ENCODE measurements around the gene PPP2CA.
"Not testable (repeated sequence)": the region's sequence is repeated elsewhere in the genome, so short reads cannot be mapped to it uniquely, and the experiment has no call there.

Gene PPP2CA

GRCh38 chr5:134188092-134188491, 37.8 kb downstream of the PPP2CA start:
- no peak for DNase-seq

DNA sequence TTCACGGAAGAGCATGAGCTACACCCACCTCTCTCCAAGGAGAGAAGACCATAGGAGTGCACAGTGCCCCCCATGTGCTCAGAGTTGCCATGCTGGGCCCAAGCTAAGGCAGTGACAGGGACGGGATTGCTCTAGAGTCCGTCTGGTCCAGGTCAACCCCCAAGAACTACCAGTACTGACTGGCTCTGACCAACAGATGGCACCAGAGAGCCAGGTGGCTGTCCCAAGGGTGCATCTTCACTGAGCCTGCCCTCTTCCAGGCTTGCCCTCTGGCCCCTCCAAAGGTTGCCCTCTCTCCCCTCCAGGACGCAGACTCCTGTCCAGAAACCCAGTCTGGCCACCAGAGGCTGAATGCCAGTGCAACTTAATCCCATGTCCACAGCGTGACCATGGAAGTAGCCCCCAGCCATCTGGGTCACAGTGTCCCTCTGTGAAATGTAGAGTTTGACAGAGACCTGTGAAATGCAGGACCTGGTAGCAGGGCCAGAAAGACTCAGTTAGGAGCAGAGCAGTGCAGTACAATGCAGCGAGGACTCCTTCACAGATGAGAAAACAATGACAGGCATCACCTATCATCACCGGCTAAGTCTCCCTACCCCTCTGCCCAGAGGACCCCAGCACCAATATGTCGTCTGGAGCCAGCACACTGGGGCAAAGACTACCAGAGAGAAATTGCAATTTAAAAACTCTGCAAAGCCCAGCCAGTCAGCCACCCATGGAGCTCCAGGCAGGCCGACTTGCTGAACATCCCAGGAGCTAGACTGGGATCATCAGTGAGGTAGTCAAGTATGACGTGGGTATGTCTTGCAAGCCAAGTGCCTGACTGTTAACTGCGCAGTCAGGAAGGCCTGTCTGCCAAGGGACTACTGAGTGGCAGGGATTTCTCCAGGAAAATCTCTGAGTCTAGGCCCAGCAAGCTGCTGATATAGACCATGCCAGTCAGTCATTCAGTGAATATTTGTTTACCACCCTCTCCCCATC, 41.4 kb downstream of the PPP2CA start:
- DNase-seq: peak; percentile 81 to 85

DNA sequence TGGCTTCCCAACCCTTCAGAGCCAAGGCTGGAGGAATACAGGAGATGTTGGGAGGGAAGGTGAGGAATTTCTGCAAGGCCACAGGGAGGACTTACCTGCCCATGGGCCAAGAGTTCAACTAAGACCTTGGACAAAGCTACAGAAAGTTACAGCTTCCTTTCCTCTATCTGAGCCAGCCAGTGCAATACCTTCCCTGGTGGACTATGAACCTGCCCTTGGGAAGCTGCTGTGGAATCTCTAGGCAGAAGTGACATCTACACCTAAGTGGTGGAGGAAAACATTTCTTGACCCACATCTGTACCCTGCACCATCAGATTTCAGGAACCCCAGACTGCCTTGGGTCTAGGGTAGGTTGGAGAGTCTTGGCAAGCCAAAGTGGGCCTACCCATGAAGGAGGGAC, 42.4 kb downstream of the PPP2CA start:
- DNase-seq: no peak

GRCh38 chr5:134178096-134178419, 47.8 kb downstream of the PPP2CA start:
- no peak for DNase-seq

DNA sequence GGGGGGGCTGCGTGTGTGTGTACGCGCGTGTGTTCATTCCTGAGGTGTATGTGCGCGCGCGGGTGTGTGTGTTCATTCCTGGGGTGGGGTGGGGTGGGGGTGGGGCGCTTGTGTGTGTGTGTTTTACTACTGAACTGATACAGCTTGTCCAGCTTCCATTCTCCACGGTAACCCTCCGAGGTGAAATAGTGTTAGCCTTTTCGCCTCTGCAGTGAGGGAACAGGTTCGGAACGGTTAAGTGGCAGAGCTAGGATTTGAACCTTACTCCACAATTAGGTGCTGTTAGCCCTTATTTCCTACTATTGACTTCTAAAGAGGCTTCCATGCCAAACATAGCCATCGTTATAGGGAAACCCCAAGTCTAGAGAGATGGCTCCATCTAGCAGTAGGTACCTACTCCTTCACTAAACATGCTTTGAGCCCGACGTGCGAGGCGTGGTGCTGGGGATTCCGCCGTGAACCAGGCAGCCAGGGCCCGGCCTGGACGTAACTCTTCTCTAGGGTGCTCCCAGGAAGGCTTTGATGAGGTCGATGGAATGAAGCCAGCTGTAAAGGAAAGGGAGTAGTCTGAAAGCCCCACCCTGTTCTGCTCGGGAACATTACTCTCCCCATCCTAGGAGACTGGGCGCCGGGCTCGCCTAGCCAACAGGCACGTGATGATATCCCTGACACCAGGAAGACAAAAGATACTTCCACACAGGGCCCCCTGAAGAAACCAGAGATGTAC, 48.3 kb downstream of the PPP2CA start:
- DNase-seq: no peak

- peak; percentile 81 to 86 for DNase-seq
These were observed 49.1 kb downstream of the PPP2CA start, which contains the start of gene SKP1 for GRCh38 chr5:134176511-134177368. TSS of gene SKP1 (minus strand) at chr5:134176950. CDS start at chr5:134174022, 2,928 bp downstream.

GRCh38 chr5:134175921-134176510, 49.9 kb downstream of the PPP2CA start:
- no peak for DNase-seq

DNA sequence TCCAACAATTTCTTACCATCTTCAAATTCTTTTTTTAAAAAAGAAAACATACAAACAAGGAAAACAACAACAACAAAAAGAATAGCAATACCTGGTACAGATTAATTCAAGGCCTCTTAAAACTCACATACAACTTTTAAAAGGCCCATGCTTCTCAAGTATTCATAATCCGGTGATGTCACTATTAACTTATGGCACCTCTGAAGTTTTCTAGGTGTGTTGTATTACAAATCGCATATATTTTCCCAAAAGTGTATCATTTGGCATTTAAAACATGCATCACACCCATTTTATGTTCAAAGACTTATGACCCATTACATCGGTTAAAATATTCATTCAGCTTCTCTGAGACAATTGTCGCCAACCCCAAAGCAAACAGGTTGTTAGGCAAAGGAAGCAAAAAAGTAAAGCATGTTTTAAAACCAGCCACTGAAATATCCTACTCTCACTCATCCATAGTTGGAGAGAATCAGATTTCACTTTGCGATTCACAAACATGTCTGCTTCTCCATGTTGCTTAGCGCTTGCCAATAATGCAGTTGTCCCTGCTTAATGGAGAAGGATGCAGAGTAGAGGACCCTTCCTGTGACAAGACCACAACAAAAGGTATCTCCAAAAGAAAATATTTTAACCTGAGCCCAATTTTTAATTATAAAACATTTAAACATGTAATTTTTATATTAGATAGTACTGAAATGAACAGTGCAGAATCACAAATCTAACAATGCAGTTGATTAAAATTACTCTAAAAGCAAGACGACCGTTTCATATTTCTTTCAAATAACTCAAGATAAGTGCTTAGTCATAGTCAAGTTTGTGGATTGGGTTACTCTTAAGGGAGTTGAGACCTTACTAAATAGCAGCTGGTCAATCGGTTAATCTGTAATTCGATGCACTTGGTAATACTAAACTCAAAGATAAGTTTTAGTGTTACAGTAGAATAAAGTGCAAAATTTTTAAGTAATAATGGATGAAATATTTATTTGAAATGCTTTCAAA, 50.7 kb downstream of the PPP2CA start:
- DNase-seq: no peak

GRCh38 chr5:134171972-134172371, 53.9 kb downstream of the PPP2CA start:
- peak in 1 of 2 experiments; percentile 16 for DNase-seq

- no peak for DNase-seq
These were observed 63.3 kb downstream of the PPP2CA start for GRCh38 chr5:134162592-134162991.

- no peak for DNase-seq
These were observed 64.1 kb downstream of the PPP2CA start for GRCh38 chr5:134161513-134162395.

- DNase-seq: no peak
These were observed 72.2 kb downstream of the PPP2CA start for GRCh38 chr5:134153657-134154056.

DNA sequence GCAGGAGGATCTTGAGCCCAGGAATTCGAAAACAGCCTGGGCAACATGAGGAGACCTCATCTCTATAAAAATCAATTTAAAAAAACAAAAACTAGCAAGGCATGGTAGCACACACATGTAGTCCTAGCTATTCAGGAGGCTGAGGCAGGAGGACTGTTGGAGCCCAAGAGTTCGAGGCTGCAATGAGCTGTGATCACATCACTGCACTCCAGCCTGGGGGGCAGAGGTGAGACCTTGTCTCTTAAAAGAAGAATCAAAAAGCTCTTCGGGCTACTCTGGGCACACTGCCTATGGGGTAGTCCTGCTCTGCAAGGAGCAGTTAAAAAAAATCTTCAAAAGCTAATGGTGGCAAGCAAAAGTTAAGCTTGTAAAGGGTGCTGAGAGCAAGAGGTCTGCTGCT, 72.6 kb downstream of the PPP2CA start:
- DNase-seq: no peak

GRCh38 chr5:134152173-134152832, 73.6 kb downstream of the PPP2CA start:
- DNase-seq: not testable (repeated sequence)

GRCh38 chr5:134151723-134152122, 74.2 kb downstream of the PPP2CA start:
- DNase-seq: no peak

DNA sequence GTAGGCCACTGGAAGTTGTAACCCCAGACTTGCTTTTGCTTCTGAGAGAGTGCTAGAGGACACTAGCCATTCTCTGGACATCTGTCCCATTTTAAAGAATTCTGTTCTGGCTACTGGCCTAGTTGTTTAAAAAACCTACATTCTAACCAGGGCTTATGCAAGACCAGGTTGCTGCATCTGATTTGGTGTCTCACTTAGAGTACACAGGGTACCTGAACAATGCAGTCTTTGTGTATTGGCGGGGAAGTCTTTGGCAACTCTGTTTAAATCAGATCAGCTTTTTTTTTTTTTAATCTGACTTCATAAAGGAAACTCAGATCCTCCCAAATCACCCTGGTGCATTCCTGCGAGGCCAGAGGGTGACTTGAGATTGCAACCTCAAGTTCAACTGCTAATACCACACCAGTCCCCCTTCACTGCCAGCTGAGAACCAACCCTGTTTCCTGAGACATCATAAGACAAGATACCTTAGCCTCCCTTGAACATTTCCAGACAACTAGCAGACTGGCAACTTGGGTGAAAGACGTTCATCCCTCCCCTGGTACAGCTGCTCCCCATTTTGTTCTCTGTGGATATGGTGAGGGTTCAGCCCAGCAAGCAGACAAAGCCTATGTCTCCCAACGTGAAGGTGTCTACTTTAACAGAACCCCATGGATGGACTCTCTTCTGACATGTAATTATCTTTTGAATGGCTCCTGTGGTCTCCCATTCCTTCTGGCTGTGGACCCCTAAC, 76.1 kb downstream of the PPP2CA start:
- no peak for DNase-seq

DNA sequence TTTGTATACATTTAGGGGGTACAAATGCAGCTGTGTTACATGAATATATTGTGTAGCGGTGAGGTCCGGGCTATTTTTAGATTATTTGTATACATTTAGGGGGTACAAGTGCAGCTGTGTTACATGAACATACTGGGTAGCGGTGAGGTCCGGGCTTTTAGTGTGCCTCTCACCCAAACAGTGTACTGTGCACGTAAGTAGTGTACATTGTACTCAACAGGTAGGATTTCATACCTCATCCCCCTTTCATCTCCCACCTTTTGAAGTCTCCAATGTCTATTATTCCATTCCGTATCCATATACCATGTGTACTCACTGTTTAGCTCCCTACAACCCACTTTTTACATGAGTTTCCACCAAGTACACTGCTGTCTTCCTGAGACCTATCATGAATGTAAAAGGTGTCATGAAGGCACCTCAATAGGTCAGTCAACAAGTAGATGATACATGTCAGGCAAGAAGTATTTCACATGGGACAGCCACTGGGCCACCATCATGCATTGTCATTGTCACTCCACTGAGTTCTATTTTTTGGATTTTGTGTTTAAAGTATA, 76.8 kb downstream of the PPP2CA start:
- DNase-seq: no peak

DNA sequence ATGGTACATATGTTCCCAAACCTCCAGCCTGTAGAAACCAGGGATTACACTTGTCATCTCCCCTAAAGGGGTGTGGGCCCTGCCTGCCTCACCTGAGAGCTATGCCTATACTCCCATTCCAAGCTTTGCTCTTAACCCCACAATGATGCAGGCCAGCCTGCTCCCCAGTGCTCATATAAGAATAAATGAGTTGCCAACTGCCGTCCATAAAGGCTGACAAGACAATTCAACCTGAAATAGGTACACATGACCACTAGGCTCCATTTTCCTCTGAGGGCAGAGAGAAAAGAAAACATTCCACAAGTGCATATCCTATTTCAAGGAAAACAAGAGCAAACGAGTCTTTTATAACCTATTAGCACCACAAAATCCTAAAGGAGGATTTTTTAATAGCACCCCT, 77.6 kb downstream of the PPP2CA start:
- DNase-seq: no peak
